HEK293 (cell line): ENCODE data around the gene PGC.

Experiments used
- BCL11A ChIP-seq: fragments of 450-650 bp; formaldehyde crosslinking; IDR thresholded peaks from 2 replicates; pipeline ENCODE4 v1.5.1; 2016; ENCODE audit warnings: low read depth, missing biosample characterization, missing genetic modification characterization
- EGR2 ChIP-seq: fragments of 450-650 bp; formaldehyde crosslinking; IDR thresholded peaks from 2 replicates; pipeline ENCODE4 v1.5.1; 2016; ENCODE audit warnings: low read depth, missing biosample characterization, missing genetic modification characterization
- GLI2 ChIP-seq: fragments of 450-650 bp; formaldehyde crosslinking; IDR thresholded peaks from 2 replicates; pipeline ENCODE4; 2017; ENCODE audit warnings: missing biosample characterization, missing genetic modification characterization, low read depth, borderline replicate concordance
- GLI4 ChIP-seq: fragments of 450-650 bp; formaldehyde crosslinking; IDR thresholded peaks from 2 replicates; pipeline ENCODE4 v1.5.1; 2016; ENCODE audit warnings: missing biosample characterization, missing genetic modification characterization
- GLIS2 ChIP-seq: fragments of 450-650 bp; formaldehyde crosslinking; IDR thresholded peaks from 2 replicates; pipeline ENCODE4 v1.5.1; 2016; ENCODE audit warnings: missing biosample characterization, missing genetic modification characterization
- HOXA7 ChIP-seq: sonication (generic); formaldehyde crosslinking; IDR thresholded peaks from 2 replicates; pipeline ENCODE4 v1.8.1; 2022; ENCODE audit warnings: missing genetic modification reagents, borderline replicate concordance
- KLF10 ChIP-seq: fragments of 450-650 bp; IDR thresholded peaks from 2 replicates; pipeline ENCODE4 v1.5.1; 2018; ENCODE audit warnings: missing biosample characterization, mild to moderate bottlenecking, missing genetic modification characterization
- OSR2 ChIP-seq: fragments of 450-650 bp; formaldehyde crosslinking; IDR thresholded peaks from 2 replicates; pipeline ENCODE4 v1.5.1; 2016; ENCODE audit warnings: missing biosample characterization, missing genetic modification characterization
- PRDM4 ChIP-seq: fragments of 450-650 bp; formaldehyde crosslinking; IDR thresholded peaks from 2 replicates; pipeline ENCODE4 v1.5.1; 2017; ENCODE audit warnings: missing biosample characterization, missing genetic modification characterization
- WT1 ChIP-seq: fragments of 450-650 bp; formaldehyde crosslinking; IDR thresholded peaks from 2 replicates; pipeline ENCODE4 v1.5.1; 2016; ENCODE audit warnings: missing biosample characterization, missing genetic modification characterization
- ZBTB17 ChIP-seq: fragments of 450-650 bp; formaldehyde crosslinking; IDR thresholded peaks from 2 replicates; pipeline ENCODE4 v1.5.1; 2016; ENCODE audit warnings: missing biosample characterization, missing genetic modification characterization
- ZBTB8A ChIP-seq: fragments of 450-650 bp; formaldehyde crosslinking; IDR thresholded peaks from 2 replicates; pipeline ENCODE4 v1.5.1; 2016; ENCODE audit warnings: missing biosample characterization, missing genetic modification characterization
- ZFP37 ChIP-seq: fragments of 450-650 bp; formaldehyde crosslinking; IDR thresholded peaks from 2 replicates; pipeline ENCODE4 v1.5.1; 2016; ENCODE audit warnings: missing biosample characterization, missing genetic modification characterization
- ZIC2 ChIP-seq: fragments of 450-650 bp; formaldehyde crosslinking; IDR thresholded peaks from 2 replicates; pipeline ENCODE4 v1.5.1; 2016; ENCODE audit warnings: missing biosample characterization, missing genetic modification characterization
- ZNF132 ChIP-seq: fragments of 450-650 bp; formaldehyde crosslinking; IDR thresholded peaks from 2 replicates; pipeline ENCODE4 v1.5.1; 2017; ENCODE audit warnings: missing biosample characterization, missing genetic modification characterization, borderline replicate concordance
- ZNF140 ChIP-seq: fragments of 450-650 bp; formaldehyde crosslinking; IDR thresholded peaks from 2 replicates; pipeline ENCODE4 v1.5.1; 2016; ENCODE audit warnings: missing biosample characterization, missing genetic modification characterization
- ZNF18 ChIP-seq: fragments of 450-650 bp; formaldehyde crosslinking; IDR thresholded peaks from 2 replicates; pipeline ENCODE4 v1.5.1; 2016; ENCODE audit warnings: missing biosample characterization, missing genetic modification characterization
- ZNF184 ChIP-seq: fragments of 450-650 bp; IDR thresholded peaks from 2 replicates; pipeline ENCODE4 v1.5.1; 2018; ENCODE audit warnings: missing biosample characterization, mild to moderate bottlenecking, missing genetic modification characterization
- ZNF266 ChIP-seq: fragments of 450-650 bp; formaldehyde crosslinking; IDR thresholded peaks from 2 replicates; pipeline ENCODE4 v1.5.1; 2016; ENCODE audit warnings: missing biosample characterization, missing genetic modification characterization, low read depth
- ZNF341 ChIP-seq: fragments of 450-650 bp; formaldehyde crosslinking; IDR thresholded peaks from 2 replicates; pipeline ENCODE4; 2016; ENCODE audit warnings: low read depth, missing biosample characterization, missing genetic modification characterization
- ZNF391 ChIP-seq: fragments of 450-650 bp; formaldehyde crosslinking; IDR thresholded peaks from 2 replicates; pipeline ENCODE4 v1.5.1; 2016; ENCODE audit warnings: low read depth, missing biosample characterization, missing genetic modification characterization, borderline replicate concordance
- ZNF398 ChIP-seq: fragments of 450-650 bp; formaldehyde crosslinking; IDR thresholded peaks from 2 replicates; pipeline ENCODE4 v1.5.1; 2017; ENCODE audit warnings: missing biosample characterization, missing genetic modification characterization
- ZNF514 ChIP-seq: fragments of 450-650 bp; formaldehyde crosslinking; IDR thresholded peaks from 2 replicates; pipeline ENCODE4 v1.5.1; 2016; ENCODE audit warnings: missing biosample characterization, missing genetic modification characterization
- ZNF549 ChIP-seq: fragments of 450-650 bp; IDR thresholded peaks from 2 replicates; pipeline ENCODE4 v1.5.1; 2018; ENCODE audit warnings: missing biosample characterization, missing genetic modification characterization, mild to moderate bottlenecking, inconsistent platforms, moderate library complexity
- ZNF626 ChIP-seq: fragments of 450-650 bp; sonication (Bioruptor Pico); formaldehyde crosslinking; IDR thresholded peaks from 2 replicates; pipeline ENCODE4 v1.5.1; 2018; ENCODE audit warnings: missing biosample characterization, missing genetic modification characterization, inconsistent platforms
- ZNF629 ChIP-seq: fragments of 450-650 bp; formaldehyde crosslinking; IDR thresholded peaks from 2 replicates; pipeline ENCODE4 v1.5.1; 2017; ENCODE audit warnings: missing biosample characterization, missing genetic modification characterization
- ZNF654 ChIP-seq: fragments of 450-650 bp; formaldehyde crosslinking; IDR thresholded peaks from 2 replicates; pipeline ENCODE4 v1.5.1; 2016; ENCODE audit warnings: low read depth, missing biosample characterization, missing genetic modification characterization
- ZNF664 ChIP-seq: fragments of 450-650 bp; formaldehyde crosslinking; IDR thresholded peaks from 2 replicates; pipeline ENCODE4 v1.5.1; 2016; ENCODE audit warnings: missing biosample characterization, missing genetic modification characterization
- ZNF776 ChIP-seq: fragments of 450-650 bp; formaldehyde crosslinking; IDR thresholded peaks from 2 replicates; pipeline ENCODE4 v1.5.0; 2017; ENCODE audit warnings: missing biosample characterization, missing genetic modification characterization, borderline replicate concordance
- TF ChIP-seq, protein P1 (sequence below): fragments of 450-650 bp; formaldehyde crosslinking; IDR thresholded peaks from 2 replicates; pipeline ENCODE4 v1.5.1; 2016; ENCODE audit warnings: missing biosample characterization, missing genetic modification characterization
- TF ChIP-seq, protein P2 (sequence below): fragments of 450-650 bp; formaldehyde crosslinking; IDR thresholded peaks from 2 replicates; pipeline ENCODE4 v1.5.1; 2016; ENCODE audit warnings: missing biosample characterization, missing genetic modification characterization

Gene PGC

DNA sequence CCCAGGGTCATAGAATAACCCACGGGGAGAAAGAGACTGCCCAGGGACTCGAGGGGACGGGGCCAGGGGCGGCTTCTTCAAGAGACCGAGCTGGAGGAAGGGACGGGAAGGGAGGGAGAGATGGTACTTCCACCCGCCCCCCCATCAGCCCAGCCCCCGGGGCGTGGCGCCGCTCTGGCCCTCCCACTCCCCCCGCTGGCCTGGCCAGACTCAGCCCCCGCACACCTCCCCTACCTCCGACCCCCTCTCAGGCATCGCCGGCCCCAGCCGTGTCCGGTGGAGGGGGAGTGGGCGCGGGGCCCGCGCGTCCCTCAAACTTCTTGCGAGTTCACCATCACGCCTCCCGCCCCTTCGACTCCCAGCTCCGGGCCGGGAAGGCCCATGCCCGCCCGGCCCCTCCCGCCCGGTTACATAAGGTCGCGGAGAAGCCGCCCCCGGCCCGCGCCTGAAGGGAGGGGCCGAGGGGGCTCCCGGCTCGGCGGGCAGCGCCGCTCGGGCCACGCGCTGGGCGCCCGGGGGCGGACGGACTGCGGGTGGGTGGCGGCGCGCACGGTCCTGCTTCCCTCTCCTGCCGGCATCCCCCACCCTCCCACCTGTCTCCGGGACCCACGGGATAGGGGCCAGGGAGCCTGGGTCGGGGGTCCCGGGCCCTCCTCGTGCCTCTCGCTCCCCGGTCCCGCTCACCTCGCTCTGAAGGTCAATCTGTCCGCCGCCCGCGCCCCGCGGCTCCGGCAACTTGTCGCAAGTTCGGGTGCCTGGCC, 12.4 kb downstream of the PGC start (continued):
- no peak for TF ChIP-seq ZNF549 (tag by site-specific recombination)
- no peak for TF ChIP-seq PRDM4 (tag by site-specific recombination)
- TF ChIP-seq ZIC2, result peak; percentile 29; the same call in 1 of the 2 replicates
- no peak for TF ChIP-seq ZNF664
- TF ChIP-seq ZNF391, result no peak
- no peak for TF ChIP-seq ZNF184
- TF ChIP-seq GLI4 (tag by site-specific recombination), result no peak; the same call in 1 of the 2 replicates
- peak; percentile 80 for TF ChIP-seq EGR2 (tag by site-specific recombination)
- TF ChIP-seq ZNF266 (tag by site-specific recombination), result no peak
- no peak for TF ChIP-seq HOXA7 (CRISPR knock-in tag)
- TF ChIP-seq KLF10 (tag by site-specific recombination), result 0 out of 2 replicates have a peak, but pooled peaks have one; percentile 5
- TF ChIP-seq ZNF654 (tag by site-specific recombination), result no peak
- TF ChIP-seq GLI2 (tag by site-specific recombination), result no peak
- TF ChIP-seq GLIS2 (tag by site-specific recombination), result peak; percentile 93
- TF ChIP-seq ZNF629 (tag by site-specific recombination), result no peak
- TF ChIP-seq ZNF140 (tag by site-specific recombination), result no peak
- no peak for TF ChIP-seq OSR2
- TF ChIP-seq ZNF341 (tag by site-specific recombination), result peak; percentile 92
- peak; percentile 54 for TF ChIP-seq ZBTB8A (tag by site-specific recombination)
- TF ChIP-seq, protein P1, sequence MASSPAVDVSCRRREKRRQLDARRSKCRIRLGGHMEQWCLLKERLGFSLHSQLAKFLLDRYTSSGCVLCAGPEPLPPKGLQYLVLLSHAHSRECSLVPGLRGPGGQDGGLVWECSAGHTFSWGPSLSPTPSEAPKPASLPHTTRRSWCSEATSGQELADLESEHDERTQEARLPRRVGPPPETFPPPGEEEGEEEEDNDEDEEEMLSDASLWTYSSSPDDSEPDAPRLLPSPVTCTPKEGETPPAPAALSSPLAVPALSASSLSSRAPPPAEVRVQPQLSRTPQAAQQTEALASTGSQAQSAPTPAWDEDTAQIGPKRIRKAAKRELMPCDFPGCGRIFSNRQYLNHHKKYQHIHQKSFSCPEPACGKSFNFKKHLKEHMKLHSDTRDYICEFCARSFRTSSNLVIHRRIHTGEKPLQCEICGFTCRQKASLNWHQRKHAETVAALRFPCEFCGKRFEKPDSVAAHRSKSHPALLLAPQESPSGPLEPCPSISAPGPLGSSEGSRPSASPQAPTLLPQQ, result no peak
- TF ChIP-seq ZNF626 (tag by site-specific recombination), result no peak
- TF ChIP-seq WT1, result no peak; the same call in none of the 2 replicates
- TF ChIP-seq ZNF398 (tag by site-specific recombination), result peak; percentile 91
- peak; percentile 41; the same call in 1 of the 2 replicates for TF ChIP-seq BCL11A
- TF ChIP-seq ZNF18 (tag by site-specific recombination), result no peak
- 0 out of 2 replicates have a peak, but pooled peaks have one; percentile 9 for TF ChIP-seq ZBTB17
- TF ChIP-seq ZNF132 (tag by site-specific recombination), result no peak
- TF ChIP-seq ZFP37, result no peak
- no peak for TF ChIP-seq ZNF514 (tag by site-specific recombination)
- TF ChIP-seq, protein P2, sequence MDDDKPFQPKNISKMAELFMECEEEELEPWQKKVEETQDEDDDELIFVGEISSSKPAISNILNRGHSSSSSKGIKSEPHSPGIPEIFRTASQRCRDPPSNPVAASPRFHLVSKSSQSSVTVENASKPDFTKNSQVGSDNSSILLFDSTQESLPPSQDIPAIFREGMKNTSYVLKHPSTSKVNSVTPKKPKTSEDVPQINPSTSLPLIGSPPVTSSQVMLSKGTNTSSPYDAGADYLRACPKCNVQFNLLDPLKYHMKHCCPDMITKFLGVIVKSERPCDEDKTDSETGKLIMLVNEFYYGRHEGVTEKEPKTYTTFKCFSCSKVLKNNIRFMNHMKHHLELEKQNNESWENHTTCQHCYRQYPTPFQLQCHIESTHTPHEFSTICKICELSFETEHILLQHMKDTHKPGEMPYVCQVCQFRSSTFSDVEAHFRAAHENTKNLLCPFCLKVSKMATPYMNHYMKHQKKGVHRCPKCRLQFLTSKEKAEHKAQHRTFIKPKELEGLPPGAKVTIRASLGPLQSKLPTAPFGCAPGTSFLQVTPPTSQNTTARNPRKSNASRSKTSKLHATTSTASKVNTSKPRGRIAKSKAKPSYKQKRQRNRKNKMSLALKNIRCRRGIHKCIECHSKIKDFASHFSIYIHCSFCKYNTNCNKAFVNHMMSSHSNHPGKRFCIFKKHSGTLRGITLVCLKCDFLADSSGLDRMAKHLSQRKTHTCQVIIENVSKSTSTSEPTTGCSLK (tag by site-specific recombination), result no peak
- no peak for TF ChIP-seq ZNF776
